HepG2 (cell line): ENCODE measurements around the gene FARSB. TPM values are rescaled to one million over a fixed set of nuclear protein-coding genes. Genes with fewer than 3 reads are reported as not detected.

Experiments
- ATF2 ChIP-seq: sonication (generic); formaldehyde crosslinking; IDR thresholded peaks from 2 replicates; pipeline ENCODE4 v1.4.0; 2020; ENCODE audit warnings: missing genetic modification reagents
- EP300 ChIP-seq, 3 experiments: sonication (generic) in 1 of 3; formaldehyde crosslinking in 1 of 3; IDR thresholded peaks; 2 replicates each; pipeline versions ENCODE4 v1.5.1 to v1.6.1; 2011 to 2020; ENCODE audit warnings: low read depth in 2 of 3, low read length in 2 of 3, borderline replicate concordance in 1 of 3, improper control_type of control experiment in 1 of 3, mild to moderate bottlenecking in 1 of 3, missing genetic modification reagents in 1 of 3, moderate library complexity in 1 of 3
- GPN1 ChIP-seq: sonication (generic); formaldehyde crosslinking; IDR thresholded peaks from 2 replicates; pipeline ENCODE4 v1.5.1; 2020; ENCODE audit warnings: missing genetic modification reagents, borderline replicate concordance
- REL ChIP-seq: sonication (generic); formaldehyde crosslinking; conservative IDR thresholded peaks from 2 replicates; pipeline ENCODE4 v1.8.0; 2022; ENCODE audit warnings: mild to moderate bottlenecking, missing genetic modification reagents, moderate library complexity
- SRF ChIP-seq: IDR thresholded peaks from 2 replicates; pipeline ENCODE4 v1.6.1; 2011; ENCODE audit warnings: mild to moderate bottlenecking, low read depth, low read length, moderate library complexity
- TBX3 ChIP-seq: fragments of 450-650 bp; IDR thresholded peaks from 2 replicates; pipeline ENCODE4 v1.6.1; 2017; ENCODE audit warnings: antibody characterized with exemption, mild to moderate bottlenecking, inconsistent platforms, borderline replicate concordance
- TOE1 ChIP-seq: sonication (generic); formaldehyde crosslinking; IDR thresholded peaks from 2 replicates; pipeline ENCODE4 v1.4.0; 2020; ENCODE audit warnings: mild to moderate bottlenecking, missing genetic modification reagents
- ZBTB43 ChIP-seq: sonication (generic); formaldehyde crosslinking; conservative IDR thresholded peaks from 2 replicates; pipeline ENCODE4 v1.4.0; 2020; ENCODE audit warnings: missing genetic modification reagents
- ZFYVE20 ChIP-seq: sonication (generic); formaldehyde crosslinking; IDR thresholded peaks from 2 replicates; pipeline ENCODE4 v1.8.0; 2023; ENCODE audit warnings: low read depth, mild to moderate bottlenecking, moderate library complexity, missing genetic modification reagents, borderline replicate concordance
- ZNF512B ChIP-seq: sonication (generic); formaldehyde crosslinking; IDR thresholded peaks from 2 replicates; pipeline ENCODE4 v1.5.1; 2020; ENCODE audit warnings: missing genetic modification reagents, mild to moderate bottlenecking, borderline replicate concordance
- ZNF660 ChIP-seq: sonication (generic); formaldehyde crosslinking; IDR thresholded peaks from 2 replicates; pipeline ENCODE4 v1.5.1; 2020; ENCODE audit warnings: mild to moderate bottlenecking, low read depth, missing genetic modification reagents, borderline replicate concordance
- ZNF83 ChIP-seq: sonication (generic); formaldehyde crosslinking; IDR thresholded peaks from 2 replicates; pipeline ENCODE4 v1.4.0; 2020; ENCODE audit warnings: missing genetic modification reagents, mild to moderate bottlenecking, borderline replicate concordance
- ZSCAN12 ChIP-seq: sonication (generic); formaldehyde crosslinking; IDR thresholded peaks from 2 replicates; pipeline ENCODE4 v1.9.0; 2021; ENCODE audit warnings: mild to moderate bottlenecking, missing genetic modification reagents
- ZSCAN25 ChIP-seq: sonication (generic); formaldehyde crosslinking; IDR thresholded peaks from 2 replicates; pipeline ENCODE4 v1.8.0; 2022; ENCODE audit warnings: mild to moderate bottlenecking, missing genetic modification reagents
- polyA plus RNA-seq, 8 experiments: library from polyadenylated mRNA; depleted of rRNA in 3 of 8; stranded (reverse) in 7 of 8; unstranded in 1 of 8; fragments of >200 nt; fragmentation: Illumina TruSeq in 4 of 8; extraction: Trizol in 4 of 8; gene quantifications; 2 replicates each; pipeline versions ENCODE4 v1.2.1 to v1.2.3, GENCODE V29; 2011 to 2016; ENCODE audit warnings: low read depth in 4 of 8, missing spikeins in 1 of 8, mixed read lengths in 1 of 8; ENCODE audit not compliant: insufficient read depth in 1 of 8
- total RNA-seq, 5 experiments: library from RNA; depleted of rRNA; stranded (reverse); fragments of >200 nt; fragmentation: Illumina TruSeq; extraction: Trizol; gene quantifications; 2 replicates each; pipeline ENCODE4 v1.2.3, GENCODE V29; 2016; ENCODE audit warnings: low read depth in 1 of 5
- TF ChIP-seq, protein P1 (sequence below): sonication (generic); formaldehyde crosslinking; IDR thresholded peaks from 2 replicates; pipeline ENCODE4 v1.4.0; 2020; ENCODE audit warnings: missing genetic modification reagents, borderline replicate concordance
- TF ChIP-seq, protein P2 (sequence below): sonication (generic); formaldehyde crosslinking; IDR thresholded peaks from 2 replicates; pipeline ENCODE4 v1.5.1; 2020; ENCODE audit warnings: mild to moderate bottlenecking, missing genetic modification reagents, moderate library complexity
- TF ChIP-seq, protein P3 (sequence below): sonication (generic); formaldehyde crosslinking; IDR thresholded peaks from 2 replicates; pipeline ENCODE4 v1.4.0; 2020; ENCODE audit warnings: missing genetic modification reagents, borderline replicate concordance

Gene FARSB
- total and polyA plus RNA-seq, 2 of the 13 experiments (the other 11 are each of a cell fraction or from before 2014, with no cell fraction given): 23.3 to 45.9 TPM

- TF ChIP-seq, protein P1, sequence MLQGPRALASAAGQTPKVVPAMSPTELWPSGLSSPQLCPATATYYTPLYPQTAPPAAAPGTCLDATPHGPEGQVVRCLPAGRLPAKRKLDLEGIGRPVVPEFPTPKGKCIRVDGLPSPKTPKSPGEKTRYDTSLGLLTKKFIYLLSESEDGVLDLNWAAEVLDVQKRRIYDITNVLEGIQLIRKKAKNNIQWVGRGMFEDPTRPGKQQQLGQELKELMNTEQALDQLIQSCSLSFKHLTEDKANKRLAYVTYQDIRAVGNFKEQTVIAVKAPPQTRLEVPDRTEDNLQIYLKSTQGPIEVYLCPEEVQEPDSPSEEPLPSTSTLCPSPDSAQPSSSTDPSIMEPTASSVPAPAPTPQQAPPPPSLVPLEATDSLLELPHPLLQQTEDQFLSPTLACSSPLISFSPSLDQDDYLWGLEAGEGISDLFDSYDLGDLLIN (CRISPR knock-in tag): no peak
- TF ChIP-seq ATF2 (CRISPR knock-in tag) (no peak), ZSCAN25 (no peak), ZFYVE20 (CRISPR knock-in tag) (no peak), EP300 (IDR thresholded peaks at IDR 0.05; ENCODE audit: low read depth in 2 of 2, low read length in 2 of 2) (peak in 1 of 2 experiments; percentile 52; a peak in 2 of 4 replicates), EP300 (CRISPR knock-in tag; IDR thresholded peaks at IDR 0.05; ENCODE audit: borderline replicate concordance) (no peak), REL (CRISPR knock-in tag) (no peak), TOE1 (no peak), SRF (no peak), ZBTB43 (CRISPR knock-in tag) (no peak), ZNF660 (CRISPR knock-in tag) (no peak), ZNF512B (CRISPR knock-in tag) (no peak), GPN1 (CRISPR knock-in tag) (no peak), ZSCAN12 (CRISPR knock-in tag) (no peak), TBX3 (no peak), ZNF83 (no peak)
- TF ChIP-seq, protein P2, sequence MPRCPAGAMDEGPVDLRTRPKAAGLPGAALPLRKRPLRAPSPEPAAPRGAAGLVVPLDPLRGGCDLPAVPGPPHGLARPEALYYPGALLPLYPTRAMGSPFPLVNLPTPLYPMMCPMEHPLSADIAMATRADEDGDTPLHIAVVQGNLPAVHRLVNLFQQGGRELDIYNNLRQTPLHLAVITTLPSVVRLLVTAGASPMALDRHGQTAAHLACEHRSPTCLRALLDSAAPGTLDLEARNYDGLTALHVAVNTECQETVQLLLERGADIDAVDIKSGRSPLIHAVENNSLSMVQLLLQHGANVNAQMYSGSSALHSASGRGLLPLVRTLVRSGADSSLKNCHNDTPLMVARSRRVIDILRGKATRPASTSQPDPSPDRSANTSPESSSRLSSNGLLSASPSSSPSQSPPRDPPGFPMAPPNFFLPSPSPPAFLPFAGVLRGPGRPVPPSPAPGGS: no peak
- TF ChIP-seq, protein P3, sequence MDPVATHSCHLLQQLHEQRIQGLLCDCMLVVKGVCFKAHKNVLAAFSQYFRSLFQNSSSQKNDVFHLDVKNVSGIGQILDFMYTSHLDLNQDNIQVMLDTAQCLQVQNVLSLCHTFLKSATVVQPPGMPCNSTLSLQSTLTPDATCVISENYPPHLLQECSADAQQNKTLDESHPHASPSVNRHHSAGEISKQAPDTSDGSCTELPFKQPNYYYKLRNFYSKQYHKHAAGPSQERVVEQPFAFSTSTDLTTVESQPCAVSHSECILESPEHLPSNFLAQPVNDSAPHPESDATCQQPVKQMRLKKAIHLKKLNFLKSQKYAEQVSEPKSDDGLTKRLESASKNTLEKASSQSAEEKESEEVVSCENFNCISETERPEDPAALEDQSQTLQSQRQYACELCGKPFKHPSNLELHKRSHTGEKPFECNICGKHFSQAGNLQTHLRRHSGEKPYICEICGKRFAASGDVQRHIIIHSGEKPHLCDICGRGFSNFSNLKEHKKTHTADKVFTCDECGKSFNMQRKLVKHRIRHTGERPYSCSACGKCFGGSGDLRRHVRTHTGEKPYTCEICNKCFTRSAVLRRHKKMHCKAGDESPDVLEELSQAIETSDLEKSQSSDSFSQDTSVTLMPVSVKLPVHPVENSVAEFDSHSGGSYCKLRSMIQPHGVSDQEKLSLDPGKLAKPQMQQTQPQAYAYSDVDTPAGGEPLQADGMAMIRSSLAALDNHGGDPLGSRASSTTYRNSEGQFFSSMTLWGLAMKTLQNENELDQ (CRISPR knock-in tag): no peak
Observed at GRCh38 chr2:222686086-222686750, 30.3 kb upstream of the FARSB start (continued).
